ENCODE measurements around the gene FCER1G.

FCER1G gene

GRCh38 chr1:161172776-161173376 lies 42.2 kb upstream of the FCER1G start (continued):
- TF ChIP-seq PRDM2 (tag by site-specific recombination; IDR thresholded peaks at IDR 0.05; ENCODE audit: borderline replicate concordance) = no peak
- no peak for TF ChIP-seq ZNF692 (tag by site-specific recombination; IDR thresholded peaks at IDR 0.05)
- TF ChIP-seq ZNF610 (tag by site-specific recombination; IDR thresholded peaks at IDR 0.05; ENCODE audit: borderline replicate concordance) = no peak
- TF ChIP-seq ZNF488 (tag by site-specific recombination; IDR thresholded peaks at IDR 0.05) = no peak
- no peak for TF ChIP-seq HOXC10 (CRISPR knock-in tag; IDR thresholded peaks at IDR 0.05)
- TF ChIP-seq ZIC2 (tag by site-specific recombination; IDR thresholded peaks at IDR 0.05) = no peak

- Histone ChIP-seq H3K27ac (ENCODE audit: extremely low read depth, low read depth, low read length) (no peak overlapping the region), H3K36me3 (ENCODE audit: control insufficient read depth in 2 of 2, insufficient read depth in 1 of 2, low read length in 2 of 2) (peaks cover 16 to 72% of the 10 kb centered on the region in 2 experiments; a peak in 2 of 3 replicates), H3K4me3 (ENCODE audit: low read depth, low read length) (no peak overlapping the region), H3K4me1 (ENCODE audit: control insufficient read depth, insufficient read depth, low read length) (no peaks in the 10 kb centered on the region), H3K9me3 (ENCODE audit: control insufficient read depth, insufficient read depth, low read depth, low read length) (no peaks in the 10 kb centered on the region)
- POLR2A ChIA-PET = interaction anchor here (2.1 kb wide), 1 partner anchor 12 kb away, joined by 5 read pairs; no protein-coding TSS in a partner anchor
- CTCF ChIA-PET = interaction anchor here (1.1 kb wide), 1 partner anchor 117 kb away, joined by 3 read pairs; no protein-coding TSS in a partner anchor
- no peak for TF ChIP-seq ZSCAN4 (tag by site-specific recombination; IDR thresholded peaks at IDR 0.05)
- no peak for TF ChIP-seq SP7 (tag by site-specific recombination; IDR thresholded peaks at IDR 0.05)
- no peak for TF ChIP-seq ZNF398 (tag by site-specific recombination; IDR thresholded peaks at IDR 0.05)
- no peak for TF ChIP-seq ZXDB (tag by site-specific recombination; IDR thresholded peaks at IDR 0.05)
- no peak for TF ChIP-seq ZBTB20 (tag by site-specific recombination; IDR thresholded peaks at IDR 0.05)
- no peak for TF ChIP-seq CTCF (tag by site-specific recombination; IDR thresholded peaks at IDR 0.05)
- TF ChIP-seq HIC1 (tag by site-specific recombination; IDR thresholded peaks at IDR 0.05) = no peak
- TF ChIP-seq KLF8 (tag by site-specific recombination; IDR thresholded peaks at IDR 0.05) = no peak
- no peak for TF ChIP-seq ZBTB8A (tag by site-specific recombination; IDR thresholded peaks at IDR 0.05)
- TF ChIP-seq ZNF785 (tag by site-specific recombination; IDR thresholded peaks at IDR 0.05) = no peak
- TF ChIP-seq ZBTB44 (tag by site-specific recombination; IDR thresholded peaks at IDR 0.05) = no peak
Observed at GRCh38 chr1:161173711-161174110, 41.4 kb upstream of the FCER1G start.
